ENCODE measurements around the gene RETREG1.

- no peak for TF ChIP-seq EZH2 (IDR thresholded peaks at IDR 0.05; ENCODE audit: borderline replicate concordance)
- TF ChIP-seq CTCF (IDR thresholded peaks at IDR 0.05; ENCODE audit: poor library complexity) = no peak
Observed at GRCh38 chr5:16457451-16457850, 159.3 kb downstream of the RETREG1 start.
